ENCODE measurements around the gene MCF2.

DNA sequence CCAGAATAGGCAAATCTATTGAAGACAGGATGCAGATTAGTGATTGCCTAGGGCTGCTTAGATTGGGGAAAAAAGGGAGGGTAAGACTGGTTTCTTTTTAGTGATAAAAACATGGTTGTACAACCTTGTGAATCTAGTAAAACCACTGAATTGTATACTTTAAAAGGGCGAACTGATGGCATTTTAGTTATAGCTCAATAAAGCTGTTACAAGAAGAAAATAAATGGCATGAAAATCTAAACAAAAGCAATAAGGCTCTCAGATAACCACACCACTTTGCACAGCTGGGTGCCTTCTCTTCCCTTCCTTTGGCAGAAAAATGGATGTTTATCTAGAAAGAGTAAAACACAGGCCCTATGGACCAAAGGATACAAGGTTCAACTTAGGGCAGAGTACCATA lies 107.9 kb downstream of the MCF2 start:
- TF ChIP-seq YY1 (IDR thresholded peaks at IDR 0.05; ENCODE audit: insufficient read depth, insufficient read length) (no peak), ZNF274 (IDR thresholded peaks at IDR 0.05; ENCODE audit: low read depth, low read length) (no peak), SUZ12 (IDR thresholded peaks at IDR 0.05; ENCODE audit: extremely low read depth, insufficient read depth, insufficient read length) (no peak)

Data from NT2/D1 (cell line).